Measurements from ENCODE around the gene YLPM1. TPM values are rescaled to one million over a fixed set of nuclear protein-coding genes. Genes with fewer than 3 reads are reported as not detected.

Gene YLPM1
- total RNA-seq, result 70.0 TPM

GRCh38 chr14:74762917-74763802, at the start of gene YLPM1:
Gene YLPM1 (plus strand): TSS chr14:74763316. CDS start chr14:74763490, 174 bp downstream.

GRCh38 chr14:74875941-74876913, 113.1 kb downstream of the YLPM1 start, which contains the start of gene PROX2:
Gene PROX2 (minus strand): TSS chr14:74876145. CDS start chr14:74863834, 12,311 bp downstream.

GRCh38 chr14:74881431-74882102, 118.5 kb downstream of the YLPM1 start, which contains the start of gene DLST:
Gene DLST (plus strand): TSS chr14:74881916. CDS start chr14:74881954, 38 bp downstream.

Other genes with a start within 250 kb of the YLPM1 start
- gene LTBP2, start 151.1 kb upstream of the YLPM1 start, total RNA-seq, result 14.4 TPM
- 28.0 TPM for gene AREL1, start 50.2 kb upstream of the YLPM1 start, total RNA-seq
- gene FCF1, start 50.2 kb upstream of the YLPM1 start, total RNA-seq, result 23.1 TPM
- not detected for gene PROX2, start 112.8 kb downstream of the YLPM1 start, total RNA-seq
- gene DLST, start 118.6 kb downstream of the YLPM1 start, total RNA-seq, result 72.3 TPM
- gene RPS6KL1, start 159.9 kb downstream of the YLPM1 start, total RNA-seq, result 2.1 TPM
- gene PGF, start 192.3 kb downstream of the YLPM1 start, total RNA-seq, result 9.6 TPM
- 39.3 TPM for gene EIF2B2, start 239.6 kb downstream of the YLPM1 start, total RNA-seq

Measured in metanephros (tissue), 1 donor.